Stomach (tissue), 4 donors: ENCODE data around the gene KIF13A.

ENCODE experiments used
- CTCF ChIP-seq, 7 experiments: fragments of 450-650 bp in 4 of 7; fragments of 200-600 bp in 3 of 7; sonication (generic) in 3 of 7; IDR thresholded peaks; one replicate each; pipeline ENCODE4 v1.5.1; 2016 to 2019; ENCODE audit warnings: antibody characterized with exemption in 7 of 7, control low read depth in 2 of 7, mild to moderate bottlenecking in 1 of 7
- EP300 ChIP-seq: sonication (generic); formaldehyde crosslinking; IDR thresholded peaks from one replicate; pipeline ENCODE4 v1.6.1; 2017; ENCODE audit warnings: antibody characterized with exemption
- POLR2AphosphoS5 ChIP-seq, 3 donors: sonication (generic); formaldehyde crosslinking; IDR thresholded peaks; one replicate each; pipeline ENCODE4 v1.6.1; 2016; ENCODE audit warnings: antibody characterized with exemption in 3 of 3

- no peak for TF ChIP-seq CTCF (IDR thresholded peaks at IDR 0.05)
- TF ChIP-seq EP300 = no peak
- TF ChIP-seq POLR2AphosphoS5 (IDR thresholded peaks at IDR 0.05) = no peak
Observed at GRCh38 chr6:17730078-17730704, 257.2 kb downstream of the KIF13A start.
